Pancreas (tissue), 10 donors: ENCODE data around the gene ST8SIA6. TPM values are rescaled to one million over a fixed set of nuclear protein-coding genes. Genes with fewer than 3 reads are reported as not detected.

ENCODE experiments used
- ATAC-seq, 4 donors: fragments of 200-7000 bp; cut with Tn5 transposase; one replicate each; pipeline versions ENCODE4 v1.8.0 to v1.9.1; 2020; ENCODE audit warnings: mild to moderate bottlenecking in 4 of 4, moderate library complexity in 4 of 4
- DNase-seq, 6 donors: peaks; one replicate each; pipeline ENCODE4 v3.0.0-alpha.2; 2020
- FAIRE-seq: peaks from 2 replicates; lab custom pipeline; 2012; peaks lifted over from hg19 to GRCh38; lab: Jason Lieb, UNC
- H3K27ac ChIP-seq, 4 donors: fragments of 200-600 bp; sonication (generic); 1 replicate in 3 of 4; 2 replicates in 1 of 4; pipeline versions ENCODE4 v1.5.0 to v1.8.0; 2020
- H3K27me3 ChIP-seq, 4 donors: fragments of 200-600 bp; one replicate each; pipeline ENCODE4 v1.8.0; 2021
- H3K36me3 ChIP-seq, 3 donors: fragments of 200-600 bp; sonication (generic) in 1 of 3; one replicate each; pipeline versions ENCODE4 v1.5.0 to v1.8.0; 2020 to 2021
- H3K4me1 ChIP-seq, 3 donors: fragments of 200-600 bp; one replicate each; pipeline ENCODE4 v1.8.0; 2021
- H3K4me3 ChIP-seq, 4 donors: fragments of 200-600 bp; sonication (generic) in 2 of 4; one replicate each; pipeline versions ENCODE4 v1.5.0 to v1.8.0; 2020 to 2021
- H3K9me3 ChIP-seq, 4 donors: fragments of 200-600 bp; one replicate each; pipeline ENCODE4 v1.8.0; 2021
- CTCF ChIP-seq, 4 donors: fragments of 200-600 bp; sonication (generic) in 3 of 4; IDR thresholded peaks; one replicate each; pipeline versions ENCODE4 v1.5.0 to v1.8.0; 2021; ENCODE audit warnings: antibody characterized with exemption in 4 of 4
- WGBS, 2 donors: extraction: QIAGEN DNeasy Blood & Tissue Kit; methylation state at CpG; one replicate each; pipeline ENCODE4 v1.1.7; 2013; 5-methylcytosine and 5-hydroxymethylcytosine counted together
- intact Hi-C, 3 donors: fragments of 100-400 bp; cut with DNase I; formaldehyde crosslinking; loops; one replicate each; pipeline versions ENCODE4 v1.11.1 to v1.14.2; 2022
- polyA plus RNA-seq, 2 donors: library from polyadenylated mRNA; stranded (reverse); fragments of 200-250 nt; gene quantifications; one replicate each; pipeline ENCODE4 v1.2.3, GENCODE V29; 2013
- total RNA-seq, 6 donors: library from RNA; stranded (reverse); fragmentation: NEBNext Ultra II Directional in 4 of 6; extraction: Animal tissue kit (Norgen Biotek cat#: 25700) in 4 of 6; gene quantifications; one replicate each; pipeline versions ENCODE4 v1.2.1 to v1.2.4, GENCODE V29; 2021 to 2023
- donor health status: healthy with polysubstance abuse.
- donor health status: DM: no; HTN: no; CAD: no; lungs with moderate emphysema.
- donor health status: DM: no; HTN: no; CAD: no.
- donor health status: control.
- donor health status: control.
- donor health status: Bipolar disorder and iron deficiency.
- donor health status: DM: yes; HTN: yes; CAD: no.
- donor health status: DM: no; HTN: no; CAD: no.
- donor health status: DM: no; HTN: no; CAD: no.
- donor health status: DM: yes; HTN: yes; CAD: no.

The ST8SIA6 gene
- total and polyA plus RNA-seq, 8 donors = 0.08 to 0.15 (median 0.12) TPM; not detected in 4

DNA sequence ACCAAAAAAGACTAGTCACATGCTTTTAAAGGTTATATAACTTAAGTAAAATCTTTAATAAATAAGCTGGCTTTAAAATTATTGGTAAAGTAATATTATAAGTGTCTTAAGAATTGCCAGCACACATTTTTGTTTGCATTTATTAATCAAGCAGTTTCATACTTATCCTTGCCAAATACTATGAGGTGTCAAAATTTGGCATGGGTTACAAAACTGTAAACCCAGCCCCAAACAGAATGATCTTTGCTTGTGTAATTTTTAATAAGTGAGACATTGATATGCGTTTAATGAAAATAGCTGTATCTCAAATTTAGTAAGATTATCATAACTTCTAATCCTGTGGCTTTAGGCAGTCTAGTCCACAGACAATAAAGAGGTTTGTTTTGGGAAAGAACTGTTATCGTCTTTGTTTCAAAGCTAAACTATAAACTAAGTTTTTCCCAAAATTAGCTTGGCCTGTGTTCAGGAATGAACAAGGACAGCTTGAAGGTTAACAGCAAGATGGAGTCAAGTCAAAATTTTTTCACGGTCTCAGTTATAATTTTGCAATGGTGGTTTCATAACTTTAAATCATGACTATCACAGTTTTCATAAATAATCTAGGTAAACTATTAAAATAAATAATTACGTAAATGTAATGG lies 72.8 kb downstream of the ST8SIA6 start:
- DNase-seq (no peak), ATAC-seq (peak; percentile 31 to 66 (median 60)), FAIRE-seq (no peak)
- intact Hi-C loops = no loop called here
- H3K27ac ChIP-seq = peak overlapping the region in 1 of 4 donors; percentile 8
- H3K27me3 ChIP-seq = no peaks in the 10 kb centered on the region
- 9 to 17% methylated on average over 4 of the region's 4 CpGs for WGBS, 2 donors
- H3K36me3 ChIP-seq = no peaks in the 10 kb centered on the region
- no peaks in the 10 kb centered on the region for H3K9me3 ChIP-seq
- H3K4me3 ChIP-seq = no peak overlapping the region
- H3K4me1 ChIP-seq = peaks cover 4 to 27% (median 21%) of the 10 kb centered on the region in 3 donors
- TF ChIP-seq CTCF (IDR thresholded peaks at IDR 0.05) = no peak

DNA sequence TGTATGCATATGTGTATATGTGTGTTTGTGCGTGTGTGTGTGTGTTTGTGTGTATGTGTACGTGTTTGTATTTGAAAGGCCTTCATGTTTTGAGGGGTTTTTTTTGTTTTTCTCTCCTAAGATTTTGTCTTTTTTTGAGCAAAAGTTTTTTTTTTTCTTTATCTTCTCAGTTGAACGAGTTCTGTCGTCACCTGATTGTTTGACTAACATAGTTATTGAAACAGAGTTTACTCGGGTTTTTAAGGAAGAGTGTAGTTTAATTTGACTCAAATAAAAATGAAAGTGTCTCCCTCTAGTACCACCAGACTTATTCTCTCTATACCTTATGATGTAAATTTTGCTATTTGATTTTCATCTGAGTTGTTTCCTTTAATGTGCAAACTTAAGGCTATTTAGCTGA lies 73.5 kb downstream of the ST8SIA6 start:
- no peaks in the 10 kb centered on the region for H3K36me3 ChIP-seq
- no peak overlapping the region for H3K27ac ChIP-seq
- DNase-seq = no peak
- FAIRE-seq = no peak
- 31 to 38% methylated on average over 5 of the region's 5 CpGs for WGBS, 2 donors
- intact Hi-C loops = no loop called here
- H3K27me3 ChIP-seq = no peaks in the 10 kb centered on the region
- peak in 3 of 4 donors; percentile 50 to 61 (median 54) for ATAC-seq
- H3K4me3 ChIP-seq = no peak overlapping the region
- H3K9me3 ChIP-seq = no peaks in the 10 kb centered on the region
- H3K4me1 ChIP-seq = peaks cover 4 to 27% (median 21%) of the 10 kb centered on the region in 3 donors
- TF ChIP-seq CTCF (IDR thresholded peaks at IDR 0.05) = no peak

DNA sequence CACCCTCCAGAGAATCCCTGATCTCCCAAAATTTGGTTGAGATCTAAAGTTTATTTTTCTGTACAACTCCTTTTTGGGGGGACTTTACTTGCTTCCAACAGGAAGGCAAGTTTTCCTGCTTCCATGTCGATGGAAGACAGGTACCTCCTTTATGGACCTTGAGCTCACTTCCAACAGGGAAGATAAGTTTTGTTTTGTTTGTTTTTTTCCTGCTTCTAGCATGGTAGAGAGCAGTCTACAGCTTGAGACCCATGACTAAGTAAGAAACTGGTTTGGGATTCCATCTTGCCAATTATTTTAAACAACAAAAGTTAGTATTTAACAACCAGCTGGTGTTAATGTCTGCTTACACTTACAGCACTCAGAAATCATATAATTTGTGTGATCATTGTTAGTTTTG lies 74.4 kb downstream of the ST8SIA6 start:
- H3K36me3 ChIP-seq = no peaks in the 10 kb centered on the region
- H3K9me3 ChIP-seq = no peaks in the 10 kb centered on the region
- no peaks in the 10 kb centered on the region for H3K27me3 ChIP-seq
- intact Hi-C loops = no loop called here
- no peak overlapping the region for H3K4me3 ChIP-seq
- DNase-seq = no peak
- WGBS, 2 donors = 17 to 19% methylated on average over 1 of the region's 1 CpG
- no peak for TF ChIP-seq CTCF (IDR thresholded peaks at IDR 0.05)
- ATAC-seq = peak; percentile 42 to 76 (median 62)
- H3K27ac ChIP-seq = no peak overlapping the region
- FAIRE-seq = no peak
- peaks cover 4 to 27% (median 21%) of the 10 kb centered on the region in 3 donors for H3K4me1 ChIP-seq

DNA sequence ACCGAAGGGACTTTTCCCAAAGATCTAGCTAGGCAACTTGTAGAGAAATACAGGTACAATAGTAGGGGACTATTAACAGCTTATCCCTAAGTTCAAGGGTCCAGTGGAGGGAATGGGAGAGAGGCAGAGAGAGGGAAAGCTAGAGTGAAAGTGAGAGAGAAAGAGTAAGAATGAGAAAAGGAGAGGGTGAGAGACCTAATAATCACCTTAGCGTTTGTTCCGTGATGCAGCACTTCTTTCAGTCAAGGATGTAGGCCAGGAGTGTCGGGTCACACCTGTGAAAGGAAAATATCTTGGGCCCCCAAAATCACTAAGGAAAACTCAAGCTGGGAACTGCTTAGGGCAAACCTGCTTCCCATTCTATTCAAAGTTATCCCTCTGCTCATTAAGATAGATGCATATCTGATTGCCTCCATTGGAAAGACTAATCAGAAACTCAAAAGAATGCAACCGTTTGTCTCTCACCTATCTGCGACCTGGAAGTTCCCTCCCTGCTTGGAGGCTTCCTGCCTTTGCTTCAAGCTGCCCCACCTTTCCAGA lies 75.2 kb downstream of the ST8SIA6 start:
- WGBS, 2 donors = 73 to 84% methylated on average over 6 of the region's 6 CpGs
- Histone ChIP-seq H3K36me3 (no peaks in the 10 kb centered on the region), H3K4me3 (no peak overlapping the region), H3K27me3 (no peaks in the 10 kb centered on the region), H3K27ac (no peak overlapping the region), H3K4me1 (peaks cover 4 to 26% (median 21%) of the 10 kb centered on the region in 3 donors), H3K9me3 (no peaks in the 10 kb centered on the region)
- TF ChIP-seq CTCF (IDR thresholded peaks at IDR 0.05) = no peak
- ATAC-seq (no peak), FAIRE-seq (no peak), DNase-seq (no peak)
- intact Hi-C loops = no loop called here
